HepG2 (cell line): ENCODE results near the gene GFOD1.

Experiments used
- BHLHE40 ChIP-seq: IDR thresholded peaks from 2 replicates; pipeline ENCODE4 v1.6.1; 2011; ENCODE audit warnings: low read length, improper control_type of control experiment
- CTCF ChIP-seq: sonication (generic); formaldehyde crosslinking; IDR thresholded peaks from 2 replicates; pipeline ENCODE4 v1.5.0; 2020; ENCODE audit warnings: mild to moderate bottlenecking, missing genetic modification reagents, moderate library complexity
- DZIP1 ChIP-seq: sonication (generic); formaldehyde crosslinking; IDR thresholded peaks from 2 replicates; pipeline ENCODE4 v1.5.0; 2020; ENCODE audit warnings: mild to moderate bottlenecking, missing genetic modification reagents
- FOSL2 ChIP-seq: sonication (generic); formaldehyde crosslinking; IDR thresholded peaks from 2 replicates; pipeline ENCODE4 v1.4.0; 2020; ENCODE audit warnings: missing genetic modification reagents
- GZF1 ChIP-seq: sonication (generic); formaldehyde crosslinking; IDR thresholded peaks from 2 replicates; pipeline ENCODE4 v1.5.1; 2020; ENCODE audit warnings: mild to moderate bottlenecking, missing genetic modification reagents
- ISL2 ChIP-seq: sonication (generic); formaldehyde crosslinking; IDR thresholded peaks from 2 replicates; pipeline ENCODE4 v1.5.0; 2020; ENCODE audit warnings: missing genetic modification reagents
- KLF16 ChIP-seq, 2 experiments: sonication (generic) in 1 of 2; formaldehyde crosslinking in 1 of 2; IDR thresholded peaks; 2 replicates each; pipeline versions ENCODE4 v1.6.1 to v1.8.0; 2016 to 2023; ENCODE audit warnings: missing genetic modification reagents in 2 of 2, missing compliant biosample characterization in 1 of 2
- MLX ChIP-seq: IDR thresholded peaks from 2 replicates; pipeline ENCODE4 v1.6.1; 2016
- POLR2AphosphoS5 ChIP-seq: IDR thresholded peaks from 2 replicates; pipeline ENCODE4 v1.6.1; 2012; ENCODE audit warnings: low read depth, low read length
- TCF12 ChIP-seq, 2 experiments: fragments of 450-650 bp in 1 of 2; sonication (generic) in 1 of 2; formaldehyde crosslinking in 1 of 2; IDR thresholded peaks; 2 replicates each; pipeline versions ENCODE4 v1.6.1 to v1.8.0; 2017 to 2022; ENCODE audit warnings: antibody characterized with exemption in 1 of 2, mild to moderate bottlenecking in 1 of 2, missing genetic modification reagents in 1 of 2, moderate library complexity in 1 of 2
- ZBTB33 ChIP-seq: sonication (generic); formaldehyde crosslinking; IDR thresholded peaks from 2 replicates; pipeline ENCODE4 v1.4.0; 2020; ENCODE audit warnings: missing genetic modification reagents
- ZNF468 ChIP-seq: sonication (generic); formaldehyde crosslinking; IDR thresholded peaks from 2 replicates; pipeline ENCODE4 v1.8.0; 2022; ENCODE audit warnings: mild to moderate bottlenecking, moderate library complexity, missing genetic modification reagents
- ZNF543 ChIP-seq: sonication (generic); formaldehyde crosslinking; IDR thresholded peaks from 2 replicates; pipeline ENCODE4 v1.4.0; 2020; ENCODE audit warnings: mild to moderate bottlenecking, missing genetic modification reagents
- ZNF740 ChIP-seq: sonication (generic); formaldehyde crosslinking; IDR thresholded peaks from 2 replicates; pipeline ENCODE4 v1.4.0; 2020; ENCODE audit warnings: missing genetic modification reagents

GRCh38 chr6:13455552-13455966 is 31.8 kb downstream of the GFOD1 start:
- no peak for TF ChIP-seq ISL2
- no peak for TF ChIP-seq FOSL2 (CRISPR knock-in tag)
- no peak for TF ChIP-seq ZNF543 (CRISPR knock-in tag)
- TF ChIP-seq ZBTB33 (CRISPR knock-in tag), result no peak
- no peak for TF ChIP-seq CTCF
- no peak for TF ChIP-seq MLX (CRISPR knock-in tag)
- no peak for TF ChIP-seq BHLHE40
- TF ChIP-seq POLR2AphosphoS5, result no peak
- TF ChIP-seq DZIP1 (CRISPR knock-in tag), result no peak
- no peak for TF ChIP-seq ZNF740 (CRISPR knock-in tag)
- TF ChIP-seq ZNF468 (CRISPR knock-in tag), result no peak
- TF ChIP-seq TCF12 (IDR thresholded peaks at IDR 0.05), result no peak
- TF ChIP-seq TCF12 (CRISPR knock-in tag; IDR thresholded peaks at IDR 0.05), result no peak
- TF ChIP-seq KLF16 (CRISPR knock-in tag; IDR thresholded peaks at IDR 0.05), result no peak
- no peak for TF ChIP-seq GZF1
